Measurements from ENCODE around the gene PALLD.
A peak's percentile ranks its signal among the peaks of the same experiment; 100 is the strongest.
"Not testable (repeated sequence)": the region's sequence is repeated elsewhere in the genome, so short reads cannot be mapped to it uniquely, and the experiment has no call there.

Gene PALLD

GRCh38 chr4:168796362-168797106 is 299.7 kb downstream of the PALLD start:
- DNase-seq (ENCODE audit: low spot score), result no peak

GRCh38 chr4:168797194-168797593 is 300.3 kb downstream of the PALLD start:
- no peak for DNase-seq (ENCODE audit: low spot score)

- DNase-seq (ENCODE audit: low spot score), result no peak
Observed at GRCh38 chr4:168797738-168798375, 301.0 kb downstream of the PALLD start.

GRCh38 chr4:168800926-168801325 is 304.1 kb downstream of the PALLD start:
- no peak for DNase-seq (ENCODE audit: low spot score)

- DNase-seq (ENCODE audit: low spot score), result no peak
Observed at GRCh38 chr4:168802222-168802621, 305.4 kb downstream of the PALLD start.

- not testable (repeated sequence) for DNase-seq (ENCODE audit: low spot score)
Observed at GRCh38 chr4:168803052-168803451, 306.2 kb downstream of the PALLD start.

- no peak for DNase-seq (ENCODE audit: low spot score)
Observed at GRCh38 chr4:168803732-168804131, 306.9 kb downstream of the PALLD start.

- DNase-seq (ENCODE audit: low spot score), result no peak
Observed at GRCh38 chr4:168804146-168804545, 307.3 kb downstream of the PALLD start.

- DNase-seq (ENCODE audit: low spot score), result no peak
Observed at GRCh38 chr4:168805341-168805740, 308.5 kb downstream of the PALLD start.

GRCh38 chr4:168806247-168806646 is 309.4 kb downstream of the PALLD start:
- DNase-seq (ENCODE audit: low spot score), result not testable (repeated sequence)

GRCh38 chr4:168811207-168811606 is 314.4 kb downstream of the PALLD start:
- DNase-seq (ENCODE audit: low spot score), result no peak

GRCh38 chr4:168811786-168812651 is 315.2 kb downstream of the PALLD start:
- DNase-seq (ENCODE audit: low spot score), result no peak

GRCh38 chr4:168812806-168813205 is 316.0 kb downstream of the PALLD start:
- no peak for DNase-seq (ENCODE audit: low spot score)

- DNase-seq (ENCODE audit: low spot score), result no peak
Observed at GRCh38 chr4:168813890-168814289, 317.0 kb downstream of the PALLD start.

- DNase-seq (ENCODE audit: low spot score), result no peak
Observed at GRCh38 chr4:168815379-168816345, 318.8 kb downstream of the PALLD start.

- no peak for DNase-seq (ENCODE audit: low spot score)
Observed at GRCh38 chr4:168817370-168817769, 320.5 kb downstream of the PALLD start.

- DNase-seq (ENCODE audit: low spot score), result no peak
Observed at GRCh38 chr4:168822481-168822880, 325.6 kb downstream of the PALLD start.

GRCh38 chr4:168825975-168826374 is 329.1 kb downstream of the PALLD start:
- DNase-seq (ENCODE audit: low spot score), result no peak

GRCh38 chr4:168826620-168827019 is 329.8 kb downstream of the PALLD start:
- no peak for DNase-seq (ENCODE audit: low spot score)

GRCh38 chr4:168830777-168831512 is 334.1 kb downstream of the PALLD start:
- DNase-seq (ENCODE audit: low spot score), result peak; percentile 16

- DNase-seq (ENCODE audit: low spot score), result no peak
Observed at GRCh38 chr4:168831585-168831918, 334.7 kb downstream of the PALLD start.
